Adipose tissue (tissue), 3 donors: ENCODE results near the gene ZBED2. TPM values are rescaled to one million over a fixed set of nuclear protein-coding genes. Genes with fewer than 3 reads are reported as not detected.

ENCODE experiments used
- H3K27ac ChIP-seq: one replicate; pipeline ENCODE4 v1.5.1; 2013; ENCODE audit warnings: low read depth, low read length
- WGBS, 3 donors: extraction: QIAGEN DNeasy Blood & Tissue Kit; methylation state at CpG; one replicate each; pipeline ENCODE4 v1.1.7; 2013; 5-methylcytosine and 5-hydroxymethylcytosine counted together
- polyA plus RNA-seq, 3 donors: library from polyadenylated mRNA; stranded (reverse); fragments of 200-250 nt; gene quantifications; one replicate each; pipeline ENCODE4 v1.2.3, GENCODE V29; 2013
- donor health status: healthy with polysubstance abuse.
- donor health status: Bipolar disorder and iron deficiency.
- donor health status: healthy.

The ZBED2 gene
- polyA plus RNA-seq, 3 donors = 0.04 TPM; not detected in 2

DNA sequence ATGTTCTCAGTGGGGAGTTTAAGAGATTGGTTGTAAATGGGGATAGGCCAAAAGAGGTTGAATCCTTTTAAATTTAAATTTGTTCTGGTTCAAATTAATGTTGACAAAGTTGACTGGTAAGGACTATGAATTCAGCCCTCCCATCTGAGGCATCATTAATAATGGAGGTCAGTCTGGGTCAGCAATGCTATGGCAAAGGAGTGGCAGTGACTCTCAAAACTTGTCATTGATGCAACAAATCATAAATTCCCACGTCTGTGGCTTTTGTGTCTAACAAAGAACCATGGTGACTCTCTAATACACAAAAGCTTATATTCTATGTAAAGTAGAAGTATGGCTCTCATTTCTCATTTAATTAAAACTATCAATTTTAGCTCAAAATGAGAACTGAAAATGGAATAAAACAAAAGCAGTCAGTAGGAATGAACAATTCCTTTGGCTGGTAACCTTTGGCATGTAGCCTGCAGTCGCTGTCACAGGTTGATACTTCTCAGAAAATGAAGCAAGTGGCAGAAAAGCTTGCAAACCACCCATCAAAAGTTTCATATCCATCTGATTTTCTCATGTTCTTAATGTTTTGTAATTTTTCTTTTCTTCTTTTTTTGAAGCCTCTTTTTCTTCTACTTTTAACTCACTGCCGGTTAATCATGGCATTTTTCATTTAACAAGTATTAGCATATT is 12.2 kb upstream of the ZBED2 start:
- WGBS, 3 donors = 82 to 85% (median 84%) methylated on average over 3 of the region's 3 CpGs

DNA sequence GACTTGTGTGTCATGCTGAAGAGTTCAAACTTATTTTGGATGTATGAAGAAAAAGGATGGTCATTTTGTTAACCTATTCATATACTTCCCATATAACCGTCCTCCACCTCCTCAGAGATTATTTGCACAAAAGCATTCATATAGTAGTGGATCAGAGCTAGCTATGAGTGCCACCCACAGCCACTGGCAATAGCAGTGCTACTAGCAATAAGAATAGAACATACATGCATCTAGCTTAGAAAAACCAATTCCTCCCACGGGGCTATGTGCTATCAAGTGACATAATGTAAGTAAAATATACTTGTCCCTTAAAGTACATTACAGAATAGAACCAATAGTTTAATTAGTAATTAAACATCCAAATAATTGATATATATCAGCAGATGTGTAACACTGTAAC is 10.3 kb upstream of the ZBED2 start:
- H3K27ac ChIP-seq = no peak overlapping the region
- WGBS, 3 donors = 73 to 88% (median 86%) methylated on average over 2 of the region's 2 CpGs

More for the DNA sequence above, 12.2 kb upstream of the ZBED2 start:
- H3K27ac ChIP-seq = no peak overlapping the region

DNA sequence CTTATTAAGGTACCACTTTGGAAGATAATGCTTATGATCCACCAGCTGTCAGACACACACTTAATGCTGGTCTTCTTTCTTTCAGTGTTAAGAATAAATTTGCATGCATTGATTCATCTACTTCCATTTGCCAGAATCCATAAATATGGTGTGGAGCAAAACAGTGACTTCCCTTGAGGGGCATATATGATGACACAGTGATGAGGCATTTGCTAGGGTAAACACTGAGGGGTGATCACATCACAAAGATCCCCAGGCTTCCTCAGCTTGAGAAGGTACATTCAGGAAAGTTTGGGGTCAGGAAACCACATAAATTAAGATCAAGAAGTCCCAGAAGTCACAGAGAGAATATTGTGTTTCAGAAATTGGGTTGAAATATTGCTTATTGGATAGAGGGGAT is 9.9 kb upstream of the ZBED2 start:
- H3K27ac ChIP-seq = no peak overlapping the region

DNA sequence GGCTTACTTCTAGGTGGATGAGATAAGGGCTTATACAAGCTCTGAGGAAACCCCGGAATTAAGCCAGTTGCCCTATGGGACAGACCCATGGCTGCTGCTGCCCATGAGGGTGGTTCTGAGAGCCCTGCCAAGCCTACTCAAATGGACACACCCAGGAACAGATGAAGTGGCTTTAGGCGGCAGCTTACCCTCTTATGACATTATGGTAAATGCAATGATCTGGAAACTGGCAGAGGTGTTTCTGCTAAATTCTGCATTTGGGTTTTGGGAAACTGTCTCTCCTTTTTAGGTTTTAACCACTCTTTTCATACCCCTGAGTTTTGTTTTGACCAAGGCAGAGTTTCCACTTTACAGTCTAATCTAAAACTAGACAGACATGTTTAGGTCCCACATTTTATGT is 9.0 kb upstream of the ZBED2 start:
- 52 to 91% (median 74%) methylated on average over 2 of the region's 2 CpGs for WGBS, 3 donors
- H3K27ac ChIP-seq = no peak overlapping the region

DNA sequence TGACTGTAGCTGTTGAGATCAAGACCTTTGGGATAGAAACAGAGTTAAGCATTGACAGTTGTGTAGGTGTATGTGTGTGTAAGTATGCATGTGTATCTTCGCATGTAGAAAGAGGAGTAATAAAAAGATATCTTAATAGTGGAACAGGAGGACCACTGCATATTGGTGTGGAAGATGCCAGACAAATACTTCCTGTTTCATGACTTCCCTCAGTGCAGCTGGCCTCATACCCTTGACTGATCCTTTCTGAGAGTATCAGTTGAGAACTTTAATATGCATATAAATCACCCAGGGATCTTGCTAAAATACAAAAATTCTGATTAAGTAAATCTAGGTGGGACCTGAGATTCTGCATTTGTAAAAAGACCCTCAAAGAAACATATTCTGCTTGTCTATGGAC is 8.5 kb upstream of the ZBED2 start:
- 81 to 91% (median 85%) methylated on average over 1 of the region's 1 CpG for WGBS, 3 donors
- no peak overlapping the region for H3K27ac ChIP-seq

DNA sequence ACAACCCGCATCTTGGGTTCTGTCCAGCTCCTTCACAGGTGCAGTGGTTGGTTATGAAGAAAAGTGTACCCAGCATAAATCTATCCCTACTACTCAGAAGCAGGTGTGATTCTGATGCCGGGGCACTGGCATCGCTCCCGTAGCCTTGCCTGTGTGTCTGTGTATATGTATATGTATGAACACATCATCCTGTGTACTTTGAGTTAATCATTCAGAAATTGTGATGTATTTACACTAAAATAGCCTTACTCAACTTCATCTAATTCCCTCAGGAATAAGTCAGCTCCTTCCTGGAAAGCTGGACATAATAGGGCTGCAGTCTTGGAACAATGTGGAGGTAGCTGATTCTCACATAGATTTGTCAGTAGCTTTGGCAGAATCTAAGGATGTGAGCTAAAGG is 6.7 kb upstream of the ZBED2 start:
- no peak overlapping the region for H3K27ac ChIP-seq
- 39 to 86% (median 75%) methylated on average over 4 of the region's 4 CpGs for WGBS, 3 donors

DNA sequence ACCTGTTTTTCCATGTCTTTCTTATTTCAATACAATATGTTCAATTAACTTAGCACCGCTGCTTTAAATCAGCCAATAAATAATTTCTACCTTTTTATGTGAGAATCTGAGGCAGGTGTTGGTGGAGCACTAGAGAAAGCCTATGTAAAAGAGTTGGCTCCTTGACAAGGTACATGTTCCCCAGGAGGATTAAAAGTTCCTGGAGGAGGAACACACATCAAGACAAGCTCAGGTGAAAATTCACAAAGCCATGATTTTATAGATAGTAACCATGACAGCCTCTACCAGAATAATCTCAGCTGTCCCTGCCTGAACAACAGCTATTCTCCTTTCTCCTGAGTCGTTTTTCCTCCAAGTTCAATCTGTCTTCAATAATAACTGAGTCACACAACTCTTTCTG is 3.4 kb upstream of the ZBED2 start:
- H3K27ac ChIP-seq = no peak overlapping the region
- WGBS, 3 donors = 79 to 84% (median 79%) methylated on average over 2 of the region's 2 CpGs

- no peak overlapping the region for H3K27ac ChIP-seq
- WGBS, 3 donors = 54 to 66% (median 64%) methylated on average over 1 of the region's 1 CpG
These were observed 3.0 kb upstream of the ZBED2 start for GRCh38 chr3:111598139-111598538.

GRCh38 chr3:111596328-111596727 is 1.2 kb upstream of the ZBED2 start:
- WGBS, 3 donors = 82 to 92% (median 83%) methylated on average over 4 of the region's 4 CpGs
- H3K27ac ChIP-seq = no peak overlapping the region

DNA sequence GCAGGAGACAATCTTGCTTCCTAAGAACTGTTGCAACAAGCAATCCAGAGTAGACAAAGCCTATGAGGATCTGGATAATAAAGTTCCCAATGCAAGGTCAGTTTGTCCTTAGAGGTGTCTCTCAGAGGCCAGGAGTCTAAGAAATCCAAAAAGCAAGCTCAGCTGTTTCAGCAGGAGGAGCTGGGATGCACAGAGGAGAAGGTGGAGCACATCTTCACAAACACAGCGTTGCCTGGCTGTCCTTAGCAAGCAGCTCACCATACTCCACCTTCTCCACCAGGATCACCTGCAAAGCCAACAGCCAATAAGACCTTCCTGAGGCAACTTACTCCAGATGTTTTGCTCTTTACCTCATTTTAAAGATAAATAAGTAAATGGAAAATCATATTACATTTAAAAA is 365 bp downstream of the ZBED2 start:
- no peak overlapping the region for H3K27ac ChIP-seq
- WGBS, 3 donors = 0 to 54% (median 0%) methylated on average over 1 of the region's 1 CpG

- no peak overlapping the region for H3K27ac ChIP-seq
- WGBS, 3 donors = 82 to 89% (median 87%) methylated on average over 2 of the region's 2 CpGs
These were observed 941 bp downstream of the ZBED2 start for GRCh38 chr3:111594205-111594604.

DNA sequence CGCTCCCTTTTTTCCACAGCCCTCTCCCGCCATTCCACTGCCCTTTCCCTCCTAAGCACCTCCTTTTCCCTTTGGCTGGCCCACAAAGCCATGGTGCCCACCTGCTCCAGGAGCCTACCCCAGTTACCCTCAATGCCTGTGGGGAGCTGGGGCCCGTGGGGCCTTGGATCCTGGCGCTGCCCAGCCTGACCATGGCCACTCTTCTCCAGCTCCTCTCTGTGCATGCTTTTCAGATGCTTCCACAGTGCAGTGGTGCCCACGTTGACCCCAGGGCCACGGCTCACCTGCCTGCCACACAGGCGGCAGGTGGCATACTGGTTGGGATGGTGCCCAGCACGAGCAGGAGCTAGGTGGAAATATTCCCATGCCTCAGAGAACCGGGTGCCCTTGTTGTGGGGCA is 1.5 kb downstream of the ZBED2 start:
- no peak overlapping the region for H3K27ac ChIP-seq
- 88 to 93% (median 91%) methylated on average over 9 of the region's 9 CpGs for WGBS, 3 donors

- 67 to 82% (median 81%) methylated on average over 5 of the region's 5 CpGs for WGBS, 3 donors
These were observed 2.2 kb downstream of the ZBED2 start for GRCh38 chr3:111592936-111593335.

GRCh38 chr3:111592143-111592542 is 3.0 kb downstream of the ZBED2 start:
- H3K27ac ChIP-seq = no peak overlapping the region

More at GRCh38 chr3:111592936-111593335, 2.2 kb downstream of the ZBED2 start:
- H3K27ac ChIP-seq = no peak overlapping the region

DNA sequence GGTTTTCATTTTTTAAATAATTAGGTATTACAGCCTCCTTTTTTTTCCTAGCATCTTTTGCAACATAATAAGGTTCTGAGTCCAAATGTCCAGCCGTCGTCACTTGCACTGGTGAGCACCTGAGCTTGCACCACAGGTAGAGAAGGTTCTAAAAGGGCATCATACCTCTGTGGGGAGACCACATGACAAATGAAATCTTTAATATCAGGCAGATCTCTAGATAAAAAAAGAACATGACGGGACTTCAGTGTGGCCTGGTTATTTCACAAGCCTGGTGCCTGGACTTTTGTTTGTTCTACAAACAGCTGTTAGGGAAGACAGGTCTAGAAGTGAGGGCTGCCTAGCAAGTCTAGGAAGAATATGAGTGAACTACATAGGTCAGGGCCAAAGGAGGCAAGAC is 3.6 kb downstream of the ZBED2 start:
- 84 to 94% (median 91%) methylated on average over 3 of the region's 3 CpGs for WGBS, 3 donors
- H3K27ac ChIP-seq = no peak overlapping the region

DNA sequence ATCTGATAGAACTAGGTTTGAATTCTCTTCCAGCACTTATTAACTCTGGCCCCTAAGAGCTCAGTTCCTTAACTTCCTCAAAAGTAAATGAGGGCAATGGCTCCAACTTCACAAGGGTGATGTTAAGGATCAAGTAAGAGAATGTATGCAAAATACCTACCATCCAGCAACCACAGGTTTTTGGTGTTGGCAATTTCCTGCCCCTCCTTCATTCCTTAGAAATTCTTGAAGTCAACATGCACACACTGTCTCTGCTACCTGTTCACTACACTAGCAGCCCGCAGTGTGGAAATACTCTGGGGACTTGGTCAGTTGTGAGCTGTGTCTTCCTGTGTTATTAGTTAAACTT is 5.0 kb downstream of the ZBED2 start:
- no peak overlapping the region for H3K27ac ChIP-seq
- 74 to 94% (median 93%) methylated on average over 1 of the region's 1 CpG for WGBS, 3 donors

DNA sequence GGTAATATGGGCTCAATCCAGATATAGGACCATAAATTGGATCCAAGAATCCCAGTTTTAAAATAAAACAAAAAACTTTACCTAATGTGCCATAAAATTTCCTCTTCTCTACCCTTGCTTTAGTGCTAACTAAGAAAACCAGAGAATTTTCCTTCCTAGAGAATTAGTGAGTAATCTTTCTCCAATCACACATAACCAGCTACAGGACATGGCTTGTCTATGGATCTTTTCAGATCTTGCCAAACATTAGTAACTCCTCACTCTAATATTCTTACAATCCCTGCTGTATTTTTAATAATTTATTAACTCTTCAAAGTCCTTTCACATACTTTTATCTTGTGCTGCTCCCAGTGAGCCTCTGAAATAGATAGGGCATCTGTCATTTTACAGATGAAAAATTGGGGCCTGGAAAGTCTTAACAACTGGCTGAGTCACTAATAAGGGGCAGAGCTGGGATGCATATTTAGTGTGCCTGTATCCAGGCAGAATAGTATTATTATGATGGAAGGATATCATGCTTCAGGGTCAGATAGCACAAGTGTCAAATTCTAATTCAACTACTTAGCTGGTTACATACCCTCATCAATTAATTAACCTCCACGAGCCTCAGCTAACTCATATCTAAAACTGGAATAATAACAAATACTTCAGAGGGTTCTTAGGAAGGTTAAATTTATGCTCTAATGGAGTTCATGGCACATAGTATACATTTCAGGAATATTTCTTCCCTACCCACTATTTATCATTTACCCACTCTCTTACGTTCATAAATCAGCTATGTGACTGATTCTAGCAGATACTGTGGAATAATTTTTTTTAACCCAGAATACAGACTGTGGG is 5.6 kb downstream of the ZBED2 start:
- no peak overlapping the region for H3K27ac ChIP-seq
- WGBS, 3 donors = 67% methylated on average over 2 of the region's 2 CpGs

DNA sequence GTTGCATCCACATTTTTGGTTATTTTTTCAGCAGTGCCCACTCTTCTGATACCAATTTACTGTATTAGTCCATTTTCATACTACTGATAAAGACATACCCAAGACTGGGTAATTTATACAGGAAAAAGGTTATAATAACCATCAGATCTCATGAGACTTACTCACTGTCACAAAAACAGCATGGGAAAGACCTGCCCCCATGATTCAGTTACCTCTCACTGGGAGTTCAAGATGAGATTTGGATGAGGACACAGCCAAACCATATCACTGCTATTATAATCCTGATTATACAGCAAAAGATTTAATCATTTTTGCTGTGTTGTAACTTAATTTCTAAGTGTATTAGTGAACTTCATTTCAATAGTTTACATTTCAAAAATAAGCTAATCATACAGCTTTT is 6.6 kb downstream of the ZBED2 start:
- no peak overlapping the region for H3K27ac ChIP-seq

- WGBS, 3 donors = 14 to 63% (median 58%) methylated on average over 1 of the region's 1 CpG
- H3K27ac ChIP-seq = no peak overlapping the region
These were observed 9.9 kb downstream of the ZBED2 start for GRCh38 chr3:111585217-111585616.

DNA sequence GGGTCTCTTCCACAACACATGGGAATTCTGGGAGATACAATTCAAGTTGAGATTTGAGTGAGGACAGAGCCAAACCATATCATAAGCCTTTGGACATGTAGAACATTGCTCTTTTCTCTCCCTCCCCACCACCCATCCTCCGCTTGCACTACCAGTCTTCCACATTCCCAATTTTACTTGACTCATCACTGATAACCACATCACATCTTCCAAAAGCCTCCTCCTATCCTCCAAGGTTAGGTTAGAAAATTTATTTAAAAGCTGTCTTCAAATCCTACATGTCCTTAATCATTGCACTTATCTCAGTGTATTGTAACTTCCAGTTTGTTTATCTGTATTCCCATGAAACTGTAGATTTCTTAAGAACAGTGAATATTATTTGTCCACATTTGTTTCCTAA is 10.4 kb downstream of the ZBED2 start:
- WGBS, 3 donors = 87 to 100% (median 87%) methylated on average over 1 of the region's 1 CpG
- H3K27ac ChIP-seq = no peak overlapping the region
